H1 (cell line): ENCODE results near the gene SLC32A1. TPM values are rescaled to one million over a fixed set of nuclear protein-coding genes. Genes with fewer than 3 reads are reported as not detected.

ENCODE experiments used
- EZH2 ChIP-seq: fragments of 200-600 bp; sonication (generic); IDR thresholded peaks from 2 replicates; pipeline ENCODE4 v1.7.1; 2012; ENCODE audit warnings: low read depth, mild to moderate bottlenecking, moderate library complexity, low read length, inconsistent platforms; ENCODE audit not compliant: severe bottlenecking
- polyA plus RNA-seq, 7 experiments: library from polyadenylated mRNA; depleted of rRNA in 3 of 7; stranded (reverse) in 5 of 7; unstranded in 2 of 7; fragments of >200 nt in 5 of 7; fragments of 200-250 nt in 2 of 7; gene quantifications; 1 replicate in 5 of 7; 2 replicates in 1 of 7; 4 replicates in 1 of 7; pipeline versions ENCODE4 v1.2.1 to v1.2.3, GENCODE V29; 2011 to 2013; ENCODE audit warnings: missing spikeins in 2 of 7, mixed read lengths in 2 of 7
- total RNA-seq: library from RNA; stranded (reverse); fragmentation: NEBNext Ultra II Directional; extraction: Animal tissue kit (Norgen Biotek cat#: 25700); gene quantifications from 2 replicates; pipeline ENCODE4 v1.2.1, GENCODE V29; 2021

Gene SLC32A1
- total and polyA plus RNA-seq, 2 of the 8 experiments (the other 6 are each of a cell fraction or from before 2014, with no cell fraction given): 0.09 to 0.15 TPM

DNA sequence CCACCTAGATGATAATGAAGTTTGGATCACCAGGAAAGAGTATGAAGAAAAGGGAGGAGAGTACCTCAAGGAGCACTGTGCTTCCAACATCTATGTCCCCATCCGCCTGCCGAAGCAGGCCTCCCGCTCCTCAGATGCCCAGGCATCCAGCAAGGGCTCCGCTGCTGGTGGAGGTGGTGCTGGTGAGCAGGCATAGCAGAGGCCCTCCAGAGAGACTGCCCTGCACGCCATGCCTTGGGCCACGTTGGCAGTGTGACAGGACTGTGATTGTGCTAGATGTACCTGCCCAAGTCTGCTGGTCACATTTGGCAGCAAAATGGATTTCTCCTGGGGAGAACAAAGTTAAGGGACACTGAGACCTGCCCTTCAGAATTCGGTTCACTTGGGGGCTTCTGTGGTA, 47.3 kb downstream of the SLC32A1 start (continued):
- no peak for TF ChIP-seq EZH2
